K562 (cell line): ENCODE measurements around the gene RASSF10. TPM values are rescaled to one million over a fixed set of nuclear protein-coding genes. Genes with fewer than 3 reads are reported as not detected.

Experiments used
- ATAC-seq: fragments of 200-7000 bp; cut with Tn5 transposase; 3 replicates; pipeline ENCODE4 v1.9.1; 2020; ENCODE audit warnings: moderate library complexity
- BruUV-seq: library from RNA; stranded (reverse); fragments of 400-500 nt; replicated peaks from 2 replicates; lab custom pipeline; 2021; lab: Mats Ljungman, UMichigan
- CTCF ChIA-PET: fragments of 300-600 bp; formaldehyde crosslinking; extraction: SDS; loops from one replicate; lab custom pipeline; 2021; ENCODE audit warnings: low intra/inter-chr PET ratio; lab: Yijun Ruan, JAX
- POLR2A ChIA-PET: fragments of 300-600, 350-650 bp; sonication (Branson Sonifier 250); formaldehyde crosslinking; extraction: SDS; loops from one replicate; lab custom pipeline; 2021; ENCODE audit warnings: antibody characterized with exemption, inconsistent platforms; lab: Yijun Ruan, JAX
- DNase-seq, 4 experiments: peaks; one replicate each; pipeline versions ENCODE4 v3.0.0 to v3.0.0-alpha.2; 2011 to 2018; ENCODE audit warnings: low spot score in 3 of 4, mixed read lengths in 3 of 4; ENCODE audit errors: extremely low read depth in 1 of 4
- FAIRE-seq: peaks from 2 replicates; lab custom pipeline; 2011; peaks lifted over from hg19 to GRCh38; lab: Jason Lieb, UNC
- H2AFZ ChIP-seq: 2 replicates; pipeline ENCODE4 v1.6.0; 2011; ENCODE audit warnings: low read depth, low read length, control low read depth, inconsistent platforms
- H3K27ac ChIP-seq: fragments of 200-600 bp; 3 replicates; pipeline ENCODE4 v1.8.0; 2011; ENCODE audit warnings: low read depth, mild to moderate bottlenecking, control low read depth, inconsistent platforms, low read length, moderate library complexity, mixed read lengths; ENCODE audit errors: extremely low read depth
- H3K27me3 ChIP-seq, 2 experiments: fragments of 300-600 bp in 1 of 2; 2 replicates in 1 of 2; 3 replicates in 1 of 2; pipeline versions ENCODE4 v1.6.0 to v1.8.0; 2011; ENCODE audit warnings: inconsistent platforms in 2 of 2, low read length in 2 of 2, mild to moderate bottlenecking in 1 of 2, mixed read lengths in 1 of 2, moderate library complexity in 1 of 2; ENCODE audit not compliant: control insufficient read depth in 2 of 2, insufficient read depth in 2 of 2
- H3K36me3 ChIP-seq: fragments of 300-600 bp; 3 replicates; pipeline ENCODE4 v1.8.0; 2011; ENCODE audit warnings: mild to moderate bottlenecking, low read length, inconsistent platforms; ENCODE audit not compliant: control insufficient read depth, insufficient read depth
- H3K4me1 ChIP-seq, 2 experiments: fragments of 200-600 bp in 1 of 2; replicated peaks in 1 of 2; 2 replicates in 1 of 2; 3 replicates in 1 of 2; pipeline versions ENCODE4 v1.5.1 to v1.8.0; 2011; ENCODE audit warnings: inconsistent platforms in 2 of 2, low read length in 2 of 2, mild to moderate bottlenecking in 1 of 2, mixed read lengths in 1 of 2, moderate library complexity in 1 of 2; ENCODE audit not compliant: control insufficient read depth in 2 of 2, insufficient read depth in 2 of 2
- H3K4me2 ChIP-seq: 2 replicates; pipeline ENCODE4 v1.6.1; 2011; ENCODE audit warnings: low read length, control low read depth, inconsistent platforms, mixed read lengths; ENCODE audit not compliant: insufficient read depth
- H3K4me3 ChIP-seq: fragments of 200-600 bp; sonication (generic), shearing (Covaris generic); 2 replicates; pipeline ENCODE4 v1.5.1; 2016; ENCODE audit warnings: control low read depth, inconsistent platforms
- H3K79me2 ChIP-seq: fragments of 200-600 bp; 3 replicates; pipeline ENCODE4 v1.8.0; 2011; ENCODE audit warnings: low read length, inconsistent platforms; ENCODE audit not compliant: control insufficient read depth, insufficient read depth
- H3K9ac ChIP-seq, 2 experiments: 2 replicates each; pipeline versions ENCODE4 v1.6.0 to v1.6.1; 2011; ENCODE audit warnings: low read depth in 2 of 2, low read length in 2 of 2, control low read depth in 1 of 2, inconsistent platforms in 1 of 2, mild to moderate bottlenecking in 1 of 2, mixed read lengths in 1 of 2; ENCODE audit not compliant: insufficient read depth in 1 of 2
- H3K9me1 ChIP-seq: one replicate; pipeline ENCODE4 v1.6.0; 2011; ENCODE audit warnings: inconsistent platforms, mild to moderate bottlenecking, low read length, moderate library complexity; ENCODE audit not compliant: control insufficient read depth, insufficient read depth
- H3K9me3 ChIP-seq: replicated peaks from 2 replicates; pipeline ENCODE4 v1.5.1; 2011; ENCODE audit warnings: low read depth, low read length, inconsistent platforms; ENCODE audit not compliant: control insufficient read depth, insufficient read depth
- H4K20me1 ChIP-seq: replicated peaks from 2 replicates; pipeline ENCODE4 v1.6.1; 2011; ENCODE audit warnings: low read length, inconsistent platforms, mixed read lengths; ENCODE audit not compliant: control insufficient read depth, insufficient read depth
- E2F8 ChIP-seq: fragments of 450-650 bp; IDR thresholded peaks from 2 replicates; pipeline ENCODE4 v1.7.1; 2018; ENCODE audit warnings: mild to moderate bottlenecking, low read depth; ENCODE audit not compliant: partially characterized antibody
- ID3 ChIP-seq, 2 experiments: fragments of 250-450 bp in 1 of 2; fragments of 450-650 bp in 1 of 2; sonication (Bioruptor Pico) in 1 of 2; IDR thresholded peaks; 2 replicates each; pipeline versions ENCODE4 v1.6.1 to v1.8.0; 2016 to 2021; ENCODE audit warnings: mild to moderate bottlenecking in 2 of 2, moderate library complexity in 2 of 2, missing compliant biosample characterization in 1 of 2, missing genetic modification characterization in 1 of 2
- KAT8 ChIP-seq: fragments of 450-650 bp; IDR thresholded peaks from 2 replicates; pipeline ENCODE4 v1.6.1; 2016; ENCODE audit warnings: low read depth, mild to moderate bottlenecking
- MXI1 ChIP-seq: IDR thresholded peaks from 2 replicates; pipeline ENCODE4 v1.6.1; 2011; ENCODE audit warnings: low read depth, mild to moderate bottlenecking, improper control_type of control experiment, low read length
- NKRF ChIP-seq: fragments of 450-650 bp; IDR thresholded peaks from 2 replicates; pipeline ENCODE4 v1.6.1; 2016; ENCODE audit warnings: borderline replicate concordance
- NR2F6 ChIP-seq: fragments of 450-650 bp; formaldehyde crosslinking; IDR thresholded peaks from 2 replicates; pipeline ENCODE4 v1.4.0; 2020; ENCODE audit warnings: mild to moderate bottlenecking
- PHF20 ChIP-seq: fragments of 450-650 bp; IDR thresholded peaks from 2 replicates; pipeline ENCODE4 v1.6.1; 2018; ENCODE audit not compliant: partially characterized antibody
- POLR2A ChIP-seq: fragments of 450-650 bp; conservative IDR thresholded peaks from 2 replicates; pipeline ENCODE4 v1.6.1; 2016
- SMAD3 ChIP-seq: fragments of 450-650 bp; formaldehyde crosslinking; conservative IDR thresholded peaks from 2 replicates; pipeline ENCODE4 v1.4.0; 2020; ENCODE audit warnings: mild to moderate bottlenecking
- SP2 ChIP-seq: IDR thresholded peaks from 2 replicates; pipeline ENCODE4 v1.6.1; 2011; ENCODE audit warnings: mild to moderate bottlenecking, low read depth, low read length, moderate library complexity; ENCODE audit not compliant: poor library complexity, severe bottlenecking; ENCODE audit errors: extremely low read depth
- XRCC4 ChIP-seq: IDR thresholded peaks from one replicate; pipeline ENCODE4 v1.6.1; 2011; ENCODE audit not compliant: insufficient read depth, insufficient read length; ENCODE audit errors: extremely low read depth
- ZBTB33 ChIP-seq: sonication (generic); formaldehyde crosslinking; IDR thresholded peaks from 2 replicates; pipeline ENCODE4 v1.8.1; 2023; ENCODE audit warnings: mild to moderate bottlenecking, missing genetic modification reagents
- ZNF263 ChIP-seq: sonication (generic); formaldehyde crosslinking; IDR thresholded peaks from 2 replicates; pipeline ENCODE4 v1.8.0; 2022; ENCODE audit warnings: mild to moderate bottlenecking, missing genetic modification reagents, borderline replicate concordance
- WGBS: fragments of 100-300 bp; shearing (Covaris generic); methylation state at CpG from one replicate; pipeline ENCODE4 v1.1.6; 2016; ENCODE audit warnings: low coverage, mixed read lengths; ENCODE audit not compliant: insufficient coverage; ENCODE audit errors: missing lambda C conversion rate; 5-methylcytosine and 5-hydroxymethylcytosine counted together
- in situ Hi-C: fragments of 300-500 bp; cut with MboI; formaldehyde crosslinking; loops from 4 replicates; pipeline ENCODE4 v1.15.0; 2018; ENCODE audit warnings: inconsistent platforms, mixed read lengths
- intact Hi-C: fragments of 100-400 bp; cut with micrococcal nuclease; formaldehyde crosslinking; loops from 2 replicates; pipeline ENCODE4 v1.14.2; 2022
- polyA plus RNA-seq, 8 experiments: library from polyadenylated mRNA; depleted of rRNA in 4 of 8; stranded (reverse) in 5 of 8; unstranded in 3 of 8; fragments of >200 nt; fragmentation: Nextera tagmentation in 2 of 8; fragmentation: Illumina TruSeq in 1 of 8; extraction: Ambion mirVana in 2 of 8; extraction: Trizol in 1 of 8; gene quantifications; 2 replicates each; pipeline versions ENCODE4 v1.2.1 to v1.2.3, GENCODE V29; 2011 to 2014; ENCODE audit warnings: inconsistent platforms in 1 of 8, missing spikeins in 1 of 8
- total RNA-seq, 7 experiments: library from RNA; depleted of rRNA in 6 of 7; stranded (reverse); fragments of >200 nt in 6 of 7; fragmentation: Illumina TruSeq in 2 of 7; extraction: Trizol in 2 of 7; gene quantifications; 2 replicates each; pipeline versions ENCODE4 v1.2.1 to v1.2.3, GENCODE V29; 2011 to 2021; ENCODE audit warnings: low replicate concordance in 1 of 7

RASSF10 gene
- total and polyA plus RNA-seq, 9 of the 15 experiments (the other 6 are each of a cell fraction or from before 2014, with no cell fraction given), result not detected

GRCh38 chr11:12979928-12980689, 29.0 kb upstream of the RASSF10 start:
- Histone ChIP-seq H4K20me1 (peaks cover 39% of the 10 kb centered on the region; the same call in 1 of the 2 replicates), H2AFZ (no peak overlapping the region), H3K79me2 (peaks cover 78% of the 10 kb centered on the region), H3K9me1 (peaks cover 2% of the 10 kb centered on the region), H3K9me3 (no peaks in the 10 kb centered on the region), H3K27me3 (no peaks in the 10 kb centered on the region), H3K4me3 (no peak overlapping the region), H3K4me1 (peaks cover 5 to 14% of the 10 kb centered on the region in 2 experiments; a peak in 3 of 5 replicates), H3K9ac (no peak overlapping the region), H3K36me3 (peaks cover 87% of the 10 kb centered on the region), H3K27ac (no peak overlapping the region), H3K4me2 (no peak overlapping the region)
- intact Hi-C loops (no loop called here), in situ Hi-C loops (no loop called here)
- 59% methylated on average over 8 of the region's 8 CpGs for WGBS
- ATAC-seq (0 out of 3 replicates have a peak, but pooled peaks have one; percentile 13), FAIRE-seq (no peak), DNase-seq (no peak)
- BruUV-seq, result TSS peak; percentile 1
- POLR2A ChIA-PET, result interaction anchor here (0.7 to 2.3 kb wide), 7 partner anchors 9 to 160 kb away, joined by 3 to 9 read pairs (median 3); no protein-coding TSS in a partner anchor
- CTCF ChIA-PET, result no interaction called here
- TF ChIP-seq ZBTB33 (CRISPR knock-in tag) (0 out of 2 replicates have a peak, but pooled peaks have one; percentile 51), SMAD3 (no peak), NR2F6 (CRISPR knock-in tag) (no peak), MXI1 (no peak), SP2 (no peak), POLR2A (0 out of 2 replicates have a peak, but pooled peaks have one; percentile 48), NKRF (no peak), XRCC4 (no peak), E2F8 (peak; percentile 32), ID3 (CRISPR knock-in tag; IDR thresholded peaks at IDR 0.05) (no peak), ID3 (tag; IDR thresholded peaks at IDR 0.05) (no peak), KAT8 (no peak), ZNF263 (peak; percentile 42; the same call in 1 of the 2 replicates), PHF20 (no peak)
